H1 (cell line): ENCODE measurements around the gene ABI3. TPM values are rescaled to one million over a fixed set of nuclear protein-coding genes. Genes with fewer than 3 reads are reported as not detected.

ENCODE experiments used
- CTCF ChIA-PET: fragments of 300-600 bp; sonication (Branson Sonifier 250); formaldehyde crosslinking; loops from one replicate; lab custom pipeline; 2021; ENCODE audit not compliant: partially characterized antibody; lab: Charles Lee
- POLR2A ChIA-PET: fragments of 300-600 bp; sonication (Branson Sonifier 250); formaldehyde crosslinking; loops from one replicate; lab custom pipeline; 2021; ENCODE audit warnings: inconsistent platforms; ENCODE audit not compliant: partially characterized antibody; lab: Charles Lee
- DNase-seq, 2 experiments: peaks; one replicate each; pipeline versions ENCODE4 v3.0.0 to v3.0.0-alpha.2; 2010 to 2022; ENCODE audit warnings: low spot score in 2 of 2, low read depth in 1 of 2, mixed read lengths in 1 of 2
- FAIRE-seq: peaks from 2 replicates; lab custom pipeline; 2011; peaks lifted over from hg19 to GRCh38; lab: Jason Lieb, UNC
- H2AFZ ChIP-seq: 2 replicates; pipeline ENCODE4 v1.8.1; 2012; ENCODE audit warnings: low read length, inconsistent platforms
- H2AK5ac ChIP-seq: 2 replicates; pipeline ENCODE4 v1.6.1; 2013; ENCODE audit warnings: low read depth, low read length
- H2BK120ac ChIP-seq: replicated peaks from 2 replicates; pipeline ENCODE3; 2013; ENCODE audit warnings: low read depth, low read length, inconsistent platforms
- H2BK12ac ChIP-seq: 2 replicates; pipeline ENCODE4 v1.6.1; 2013; ENCODE audit warnings: low read depth, low read length
- H2BK15ac ChIP-seq: 2 replicates; pipeline ENCODE4 v1.6.1; 2013; ENCODE audit warnings: low read length
- H2BK20ac ChIP-seq: 2 replicates; pipeline ENCODE4 v1.6.1; 2013; ENCODE audit warnings: low read length
- H2BK5ac ChIP-seq: 2 replicates; pipeline ENCODE4 v1.6.1; 2013; ENCODE audit warnings: low read depth, low read length
- H3K14ac ChIP-seq: 2 replicates; pipeline ENCODE4 v1.6.1; 2013; ENCODE audit warnings: inconsistent platforms; ENCODE audit not compliant: insufficient read length
- H3K18ac ChIP-seq: 2 replicates; pipeline ENCODE4 v1.6.1; 2013; ENCODE audit warnings: low read length; ENCODE audit errors: extremely low read depth
- H3K23ac ChIP-seq: 2 replicates; pipeline ENCODE4 v1.6.1; 2013; ENCODE audit warnings: inconsistent platforms; ENCODE audit not compliant: insufficient read length
- H3K23me2 ChIP-seq: 2 replicates; pipeline ENCODE4 v1.6.1; 2013; ENCODE audit warnings: low read depth, low read length
- H3K27ac ChIP-seq: 2 replicates; pipeline ENCODE4 v1.6.1; 2011; ENCODE audit warnings: low read depth, low read length, inconsistent platforms
- H3K27me3 ChIP-seq, 4 experiments: replicated peaks in 1 of 4; 1 replicate in 1 of 4; 2 replicates in 3 of 4; pipeline versions ENCODE4 v1.6.1 to v1.8.1; 2011 to 2013; ENCODE audit warnings: low read length in 3 of 4, mild to moderate bottlenecking in 3 of 4, inconsistent platforms in 2 of 4, mixed read lengths in 2 of 4, moderate library complexity in 1 of 4; ENCODE audit not compliant: control insufficient read depth in 3 of 4, insufficient read depth in 3 of 4; ENCODE audit errors: extremely low read depth in 1 of 4
- H3K36me3 ChIP-seq, 4 experiments: 2 replicates each; pipeline versions ENCODE4 v1.6.1 to v1.8.1; 2011 to 2013; ENCODE audit warnings: mild to moderate bottlenecking in 4 of 4, low read length in 3 of 4, moderate library complexity in 2 of 4, control low read depth in 1 of 4, inconsistent platforms in 1 of 4; ENCODE audit not compliant: insufficient read depth in 4 of 4, control insufficient read depth in 2 of 4
- H3K4ac ChIP-seq: replicated peaks from 2 replicates; pipeline ENCODE3; 2013; ENCODE audit warnings: low read length, low read depth, mixed read lengths, inconsistent platforms; ENCODE audit not compliant: insufficient read length
- H3K4me1 ChIP-seq, 4 experiments: replicated peaks in 1 of 4; 1 replicate in 1 of 4; 2 replicates in 3 of 4; pipeline versions ENCODE4 v1.6.1 to v1.8.1; 2011 to 2013; ENCODE audit warnings: low read length in 3 of 4, inconsistent platforms in 2 of 4, mixed read lengths in 1 of 4; ENCODE audit not compliant: insufficient read depth in 4 of 4, control insufficient read depth in 3 of 4
- H3K4me2 ChIP-seq, 2 experiments: 2 replicates each; pipeline versions ENCODE4 v1.6.1 to v1.8.1; 2011 to 2013; ENCODE audit warnings: low read depth in 2 of 2, low read length in 2 of 2, control low read depth in 1 of 2, inconsistent platforms in 1 of 2, mild to moderate bottlenecking in 1 of 2; ENCODE audit not compliant: insufficient read depth in 1 of 2
- H3K4me3 ChIP-seq, 4 experiments: fragments of 200-600, 300-600 bp in 1 of 4; sonication (generic), shearing (Covaris generic), sonication (Bioruptor Twin) in 1 of 4; 2 replicates each; pipeline versions ENCODE4 v1.5.1 to v1.8.1; 2011 to 2016; ENCODE audit warnings: low read length in 4 of 4, low read depth in 3 of 4, control low read depth in 2 of 4, inconsistent platforms in 2 of 4, mild to moderate bottlenecking in 2 of 4, mixed read lengths in 1 of 4, moderate library complexity in 1 of 4; ENCODE audit not compliant: insufficient read depth in 2 of 4; ENCODE audit errors: extremely low read depth in 1 of 4
- H3K56ac ChIP-seq: replicated peaks from 2 replicates; pipeline ENCODE3; 2013; ENCODE audit warnings: low read depth, mild to moderate bottlenecking, mixed read lengths, low read length, inconsistent platforms; ENCODE audit not compliant: insufficient read length
- H3K79me1 ChIP-seq: 2 replicates; pipeline ENCODE4 v1.6.1; 2013; ENCODE audit warnings: low read depth, low read length, control low read depth
- H3K79me2 ChIP-seq, 2 experiments: 2 replicates each; pipeline versions ENCODE4 v1.6.1 to v1.8.1; 2012 to 2013; ENCODE audit warnings: low read length in 2 of 2, mild to moderate bottlenecking in 2 of 2, inconsistent platforms in 1 of 2; ENCODE audit not compliant: insufficient read depth in 2 of 2, control insufficient read depth in 1 of 2
- H3K9ac ChIP-seq, 4 experiments: replicated peaks in 1 of 4; 1 replicate in 1 of 4; 2 replicates in 3 of 4; pipeline versions ENCODE4 v1.6.1 to v1.8.1; 2011 to 2013; ENCODE audit warnings: low read depth in 3 of 4, low read length in 3 of 4, control low read depth in 2 of 4, mild to moderate bottlenecking in 2 of 4, moderate library complexity in 2 of 4, inconsistent platforms in 1 of 4; ENCODE audit errors: extremely low read depth in 1 of 4
- H3K9me3 ChIP-seq, 2 experiments: 2 replicates each; pipeline versions ENCODE4 v1.6.1 to v1.8.1; 2012 to 2013; ENCODE audit warnings: mild to moderate bottlenecking in 2 of 2, moderate library complexity in 2 of 2, control low read depth in 1 of 2, inconsistent platforms in 1 of 2, low read depth in 1 of 2, low read length in 1 of 2, mixed read lengths in 1 of 2; ENCODE audit not compliant: insufficient read depth in 2 of 2
- H4K20me1 ChIP-seq, 2 experiments: replicated peaks in 1 of 2; 2 replicates each; pipeline versions ENCODE3 to v1.8.1; 2011 to 2013; ENCODE audit warnings: inconsistent platforms in 2 of 2, low read length in 2 of 2, mild to moderate bottlenecking in 1 of 2; ENCODE audit not compliant: insufficient read depth in 2 of 2, control insufficient read depth in 1 of 2
- H4K5ac ChIP-seq: 2 replicates; pipeline ENCODE4 v1.6.1; 2013; ENCODE audit warnings: low read length, low read depth, mixed read lengths, inconsistent platforms; ENCODE audit not compliant: insufficient read length
- H4K8ac ChIP-seq: 2 replicates; pipeline ENCODE4 v1.8.0; 2013; ENCODE audit warnings: mild to moderate bottlenecking, moderate library complexity, low read length, inconsistent platforms; ENCODE audit not compliant: insufficient read depth; ENCODE audit errors: extremely low read depth
- H4K91ac ChIP-seq: replicated peaks from 2 replicates; pipeline ENCODE3; 2013; ENCODE audit warnings: low read length, mixed read lengths, inconsistent platforms; ENCODE audit not compliant: insufficient read length
- BCL11A ChIP-seq, 2 experiments: IDR thresholded peaks; one replicate each; pipeline ENCODE4 v1.6.1; 2011; ENCODE audit warnings: low read depth in 2 of 2, low read length in 2 of 2, mild to moderate bottlenecking in 2 of 2
- GTF2F1 ChIP-seq: IDR thresholded peaks from 2 replicates; pipeline ENCODE4 v1.6.1; 2012; ENCODE audit warnings: low read depth, low read length, improper control_type of control experiment, borderline replicate concordance
- HDAC2 ChIP-seq, 2 experiments: fragments of 300-600 bp in 1 of 2; sonication (generic) in 1 of 2; IDR thresholded peaks; 2 replicates each; pipeline ENCODE4 v1.6.1; 2011 to 2012; ENCODE audit warnings: low read depth in 2 of 2, low read length in 2 of 2, mild to moderate bottlenecking in 2 of 2, moderate library complexity in 2 of 2, borderline replicate concordance in 1 of 2, inconsistent platforms in 1 of 2
- KDM4A ChIP-seq: IDR thresholded peaks from one replicate; pipeline ENCODE4 v1.7.1; 2012; ENCODE audit warnings: low read depth, mild to moderate bottlenecking, moderate library complexity, low read length, inconsistent platforms; ENCODE audit not compliant: severe bottlenecking
- SP1 ChIP-seq: IDR thresholded peaks from 2 replicates; pipeline ENCODE4 v1.6.1; 2011; ENCODE audit warnings: low read depth, low read length
- SP2 ChIP-seq: IDR thresholded peaks from 2 replicates; pipeline ENCODE4 v1.6.1; 2012; ENCODE audit warnings: mild to moderate bottlenecking, low read length, inconsistent platforms
- WGBS, 2 experiments: shearing (Covaris generic) in 1 of 2; methylation state at CpG; one replicate each; pipeline versions ENCODE4 v1.1.6 to v1.1.7; 2013 to 2015; ENCODE audit warnings: low lambda C conversion rate in 2 of 2, mixed read lengths in 2 of 2, inconsistent platforms in 1 of 2, low coverage in 1 of 2, missing lambda C conversion rate in 1 of 2; ENCODE audit not compliant: insufficient replicate concordance in 2 of 2, insufficient coverage in 1 of 2, insufficient read length in 1 of 2; ENCODE audit errors: extremely low coverage in 1 of 2, missing lambda C conversion rate in 1 of 2; 5-methylcytosine and 5-hydroxymethylcytosine counted together
- polyA plus RNA-seq, 7 experiments: library from polyadenylated mRNA; depleted of rRNA in 3 of 7; stranded (reverse) in 5 of 7; unstranded in 2 of 7; fragments of >200 nt in 5 of 7; fragments of 200-250 nt in 2 of 7; gene quantifications; 1 replicate in 5 of 7; 2 replicates in 1 of 7; 4 replicates in 1 of 7; pipeline versions ENCODE4 v1.2.1 to v1.2.3, GENCODE V29; 2011 to 2013; ENCODE audit warnings: missing spikeins in 2 of 7, mixed read lengths in 2 of 7
- total RNA-seq: library from RNA; stranded (reverse); fragmentation: NEBNext Ultra II Directional; extraction: Animal tissue kit (Norgen Biotek cat#: 25700); gene quantifications from 2 replicates; pipeline ENCODE4 v1.2.1, GENCODE V29; 2021

Gene ABI3
- total and polyA plus RNA-seq, 2 of the 8 experiments (the other 6 are each of a cell fraction or from before 2014, with no cell fraction given) = 1.3 to 2.5 TPM

GRCh38 chr17:49229076-49229804 lies 18.7 kb downstream of the ABI3 start:
- H3K79me1 ChIP-seq = no peaks in the 10 kb centered on the region
- peak overlapping the region; percentile 74 to 83; a peak in 3 of 4 replicates for H3K4me2 ChIP-seq
- peaks cover 22% of the 10 kb centered on the region for H3K23me2 ChIP-seq
- peak overlapping the region in 1 of 4 experiments; percentile 82; a peak in 2 of 8 replicates for H3K4me3 ChIP-seq
- FAIRE-seq (no peak), DNase-seq (no peak)
- H3K23ac ChIP-seq = no peak overlapping the region
- no peaks in the 10 kb centered on the region for H3K79me2 ChIP-seq
- H3K18ac ChIP-seq = no peak overlapping the region
- H2AFZ ChIP-seq = no peak overlapping the region
- no peak overlapping the region for H2BK5ac ChIP-seq
- H3K4me1 ChIP-seq = peaks cover 0 to 8% (median 5%) of the 10 kb centered on the region in 4 experiments; a peak in 3 of 7 replicates
- H2BK20ac ChIP-seq = no peak overlapping the region
- ChIA-PET CTCF (interaction anchor here (0.6 to 6.5 kb wide), 13 partner anchors 8 to 1027 kb away, joined by 3 to 43 read pairs (median 10); no protein-coding TSS in a partner anchor), POLR2A (interaction anchor here (1.2 to 1.6 kb wide), 2 partner anchors 11 to 37 kb away, joined by 5 to 6 read pairs; no protein-coding TSS in a partner anchor)
- H3K27ac ChIP-seq = no peak overlapping the region
- H4K20me1 ChIP-seq = no peaks in the 10 kb centered on the region
- no peak overlapping the region for H3K9ac ChIP-seq
- H3K14ac ChIP-seq = no peak overlapping the region
- no peak overlapping the region for H4K91ac ChIP-seq
- H3K36me3 ChIP-seq = no peaks in the 10 kb centered on the region
- H3K4ac ChIP-seq = no peak overlapping the region
- H3K27me3 ChIP-seq = peaks cover 21 to 58% (median 48%) of the 10 kb centered on the region in 4 experiments
- no peak overlapping the region for H2BK15ac ChIP-seq
- H4K5ac ChIP-seq = no peak overlapping the region
- TF ChIP-seq SP1 (no peak), SP2 (no peak), GTF2F1 (no peak), HDAC2 (IDR thresholded peaks at IDR 0.05; ENCODE audit: borderline replicate concordance in 1 of 2, low read depth in 2 of 2, low read length in 2 of 2) (no peak), KDM4A (no peak), BCL11A (IDR thresholded peaks at IDR 0.05; ENCODE audit: low read depth in 2 of 2, low read length in 2 of 2) (no peak)
- no peak overlapping the region; the same call in none of the 2 replicates for H4K8ac ChIP-seq
- WGBS, 2 experiments = 66% methylated on average over 6 of the region's 6 CpGs; no CpG with 5 or more reads in 1 of the 2 experiments
- H3K56ac ChIP-seq = no peak overlapping the region
- no peaks in the 10 kb centered on the region for H3K9me3 ChIP-seq
- no peak overlapping the region for H2AK5ac ChIP-seq
- no peak overlapping the region for H2BK12ac ChIP-seq
- H2BK120ac ChIP-seq = no peak overlapping the region
